ENCODE data around the gene SERPINE3.

Gene SERPINE3

DNA sequence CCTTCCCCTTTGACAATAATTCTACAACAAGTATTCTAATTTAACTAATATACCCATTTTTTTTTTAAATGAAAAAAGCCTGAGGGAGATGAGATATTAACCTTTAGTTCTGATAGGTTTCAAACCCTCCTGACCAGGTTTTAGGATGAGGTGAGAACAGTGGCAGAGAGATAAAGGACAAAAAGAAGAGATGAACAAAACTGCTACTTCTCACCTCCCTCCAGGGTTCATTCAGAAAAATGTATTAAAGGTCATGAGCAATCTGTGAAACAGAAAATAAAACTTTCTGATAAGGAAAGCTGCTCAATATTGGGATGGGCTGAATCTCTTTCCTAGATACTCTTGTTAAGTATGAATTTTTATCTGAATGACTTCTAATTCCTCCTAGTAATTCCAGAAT is 24.1 kb downstream of the SERPINE3 start:
- no peaks in the 10 kb centered on the region for H3K4me1 ChIP-seq (ENCODE audit: control insufficient read depth, insufficient read depth, low read length)
- H3K27ac ChIP-seq (ENCODE audit: low read length), result no peak overlapping the region
- H3K9me3 ChIP-seq (ENCODE audit: control insufficient read depth in 2 of 2, low read length in 2 of 2), result no peaks in the 10 kb centered on the region
- no peak overlapping the region for H3K4me3 ChIP-seq (ENCODE audit: low read length in 2 of 2)
- H3K27me3 ChIP-seq (ENCODE audit: control insufficient read depth in 1 of 2, insufficient read depth in 2 of 2, low read length in 2 of 2), result no peaks in the 10 kb centered on the region
- H3K36me3 ChIP-seq (ENCODE audit: control insufficient read depth in 2 of 2, insufficient read depth in 2 of 2, low read length in 2 of 2), result peaks cover 9 to 18% of the 10 kb centered on the region in 2 donors
- H3K9ac ChIP-seq (ENCODE audit: low read length in 2 of 2), result no peak overlapping the region

DNA sequence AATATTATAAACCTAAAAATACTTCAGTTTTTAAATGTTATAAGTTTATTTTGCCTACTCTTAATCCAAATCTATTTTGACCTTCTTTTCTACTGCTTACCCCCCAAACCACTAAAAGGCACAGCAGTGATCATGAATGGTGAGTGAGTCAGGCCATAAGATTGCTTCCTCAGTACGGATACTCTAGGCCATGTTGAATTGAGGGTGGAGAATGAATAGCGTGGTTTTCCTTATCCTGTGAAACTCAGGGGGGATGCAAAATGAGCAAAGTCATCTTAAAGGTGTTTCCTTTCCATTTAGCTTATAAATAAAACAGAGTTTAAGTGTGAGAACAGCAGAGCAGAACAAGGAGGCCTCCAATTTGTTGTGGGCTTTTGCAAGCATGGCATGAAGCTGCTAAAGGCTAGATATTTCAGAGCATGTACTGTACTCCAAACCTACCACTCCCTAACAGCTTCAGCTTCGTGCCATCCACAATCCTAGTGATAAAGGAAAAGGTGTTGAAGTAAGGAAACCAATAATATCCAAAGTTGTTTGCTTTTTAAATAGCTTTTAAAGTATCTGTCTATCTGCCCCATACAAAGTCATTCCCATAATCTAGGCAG is 25.0 kb downstream of the SERPINE3 start:
- H3K4me1 ChIP-seq (ENCODE audit: control insufficient read depth, insufficient read depth, low read length), result no peaks in the 10 kb centered on the region
- H3K4me3 ChIP-seq (ENCODE audit: low read length in 2 of 2), result no peak overlapping the region
- H3K9ac ChIP-seq (ENCODE audit: low read length in 2 of 2), result no peak overlapping the region
- no peaks in the 10 kb centered on the region for H3K27me3 ChIP-seq (ENCODE audit: control insufficient read depth in 1 of 2, insufficient read depth in 2 of 2, low read length in 2 of 2)
- H3K36me3 ChIP-seq (ENCODE audit: control insufficient read depth in 2 of 2, insufficient read depth in 2 of 2, low read length in 2 of 2), result peaks cover 9 to 23% of the 10 kb centered on the region in 2 donors
- H3K27ac ChIP-seq (ENCODE audit: low read length), result no peak overlapping the region
- H3K9me3 ChIP-seq (ENCODE audit: control insufficient read depth in 2 of 2, low read length in 2 of 2), result no peaks in the 10 kb centered on the region

DNA sequence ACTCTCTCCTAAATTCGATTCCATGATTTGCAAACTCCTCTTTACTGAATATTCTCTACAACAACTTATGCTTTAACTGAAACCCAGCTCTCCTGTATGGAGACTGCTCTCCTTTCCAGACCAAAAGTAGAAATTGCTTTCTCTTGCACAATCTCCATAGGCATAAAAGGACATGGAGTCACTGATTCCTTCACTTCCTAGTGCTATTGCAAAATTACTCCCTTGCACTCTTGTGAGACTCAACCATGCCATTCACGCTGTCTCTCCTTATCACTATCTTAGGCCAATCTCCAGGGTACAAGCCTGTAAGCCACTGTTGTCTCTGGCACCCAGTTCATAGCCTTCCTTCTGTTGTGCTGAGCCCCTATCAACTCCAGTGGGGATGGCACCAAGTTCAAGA is 30.6 kb downstream of the SERPINE3 start:
- peaks cover 8 to 37% of the 10 kb centered on the region in 2 donors for H3K36me3 ChIP-seq (ENCODE audit: control insufficient read depth in 2 of 2, insufficient read depth in 2 of 2, low read length in 2 of 2)
- no peak overlapping the region for H3K4me3 ChIP-seq (ENCODE audit: low read length in 2 of 2)
- no peaks in the 10 kb centered on the region for H3K9me3 ChIP-seq (ENCODE audit: control insufficient read depth in 2 of 2, low read length in 2 of 2)
- H3K9ac ChIP-seq (ENCODE audit: low read length in 2 of 2), result no peak overlapping the region
- H3K4me1 ChIP-seq (ENCODE audit: control insufficient read depth, insufficient read depth, low read length), result no peaks in the 10 kb centered on the region
- H3K27me3 ChIP-seq (ENCODE audit: control insufficient read depth in 1 of 2, insufficient read depth in 2 of 2, low read length in 2 of 2), result no peaks in the 10 kb centered on the region
- H3K27ac ChIP-seq (ENCODE audit: low read length), result no peak overlapping the region

DNA sequence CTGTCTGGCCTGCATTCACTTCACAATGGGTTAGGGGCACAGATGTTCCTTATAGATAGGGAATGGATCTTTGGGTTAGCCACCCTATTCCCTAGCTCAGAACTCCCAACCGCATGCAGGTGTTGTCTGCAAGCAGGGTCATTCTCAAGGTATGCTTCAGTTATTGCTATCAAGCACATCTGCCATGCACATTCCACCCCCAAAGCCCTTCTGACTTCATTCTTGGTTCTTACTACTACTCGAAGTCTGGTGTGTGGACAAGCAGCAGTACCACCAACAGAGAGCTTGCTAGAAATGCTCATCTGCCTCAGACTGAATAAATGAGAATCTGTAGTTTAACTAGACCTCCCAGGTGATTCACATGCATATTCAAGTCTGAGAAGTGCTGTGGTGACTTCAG is 31.3 kb downstream of the SERPINE3 start:
- no peak overlapping the region for H3K9ac ChIP-seq (ENCODE audit: low read length in 2 of 2)
- H3K4me1 ChIP-seq (ENCODE audit: control insufficient read depth, insufficient read depth, low read length), result no peaks in the 10 kb centered on the region
- peaks cover 8 to 34% of the 10 kb centered on the region in 2 donors for H3K36me3 ChIP-seq (ENCODE audit: control insufficient read depth in 2 of 2, insufficient read depth in 2 of 2, low read length in 2 of 2)
- H3K4me3 ChIP-seq (ENCODE audit: low read length in 2 of 2), result no peak overlapping the region
- no peaks in the 10 kb centered on the region for H3K27me3 ChIP-seq (ENCODE audit: control insufficient read depth in 1 of 2, insufficient read depth in 2 of 2, low read length in 2 of 2)
- H3K27ac ChIP-seq (ENCODE audit: low read length), result no peak overlapping the region
- H3K9me3 ChIP-seq (ENCODE audit: control insufficient read depth in 2 of 2, low read length in 2 of 2), result no peaks in the 10 kb centered on the region

DNA sequence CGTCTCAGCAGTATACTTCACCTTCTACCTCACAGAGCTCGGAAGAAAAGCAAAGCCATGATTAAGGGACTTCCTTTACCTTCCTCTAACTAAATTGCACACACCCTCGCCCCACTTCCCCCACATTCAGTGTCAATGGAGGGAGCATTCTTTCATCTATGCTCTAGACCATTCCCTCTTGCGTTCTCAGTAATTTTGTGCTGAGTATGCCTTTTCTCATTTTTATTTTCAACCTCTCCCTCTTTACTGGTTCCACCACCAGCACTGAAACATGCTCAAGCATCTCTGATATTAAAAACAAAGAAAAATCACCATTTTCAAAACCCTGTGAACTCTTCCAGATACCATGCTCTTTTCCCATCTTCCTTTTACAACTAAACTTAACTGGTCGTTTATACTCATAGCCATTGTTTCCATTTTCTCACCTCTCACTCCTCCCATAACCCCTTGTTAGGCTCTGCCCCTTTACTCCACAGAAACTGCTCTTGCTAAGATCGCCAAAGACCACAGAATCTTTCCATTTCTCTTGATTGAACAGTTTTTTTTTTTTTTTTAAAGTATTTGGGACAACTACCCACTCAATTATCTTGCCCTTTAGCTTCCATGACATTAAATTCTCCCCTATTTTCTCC is 32.4 kb downstream of the SERPINE3 start:
- H3K9ac ChIP-seq (ENCODE audit: low read length in 2 of 2), result no peak overlapping the region
- no peak overlapping the region for H3K4me3 ChIP-seq (ENCODE audit: low read length in 2 of 2)
- H3K36me3 ChIP-seq (ENCODE audit: control insufficient read depth in 2 of 2, insufficient read depth in 2 of 2, low read length in 2 of 2), result peaks cover 7 to 34% of the 10 kb centered on the region in 2 donors
- H3K27ac ChIP-seq (ENCODE audit: low read length), result no peak overlapping the region
- no peaks in the 10 kb centered on the region for H3K27me3 ChIP-seq (ENCODE audit: control insufficient read depth in 1 of 2, insufficient read depth in 2 of 2, low read length in 2 of 2)
- no peaks in the 10 kb centered on the region for H3K9me3 ChIP-seq (ENCODE audit: control insufficient read depth in 2 of 2, low read length in 2 of 2)
- no peaks in the 10 kb centered on the region for H3K4me1 ChIP-seq (ENCODE audit: control insufficient read depth, insufficient read depth, low read length)

DNA sequence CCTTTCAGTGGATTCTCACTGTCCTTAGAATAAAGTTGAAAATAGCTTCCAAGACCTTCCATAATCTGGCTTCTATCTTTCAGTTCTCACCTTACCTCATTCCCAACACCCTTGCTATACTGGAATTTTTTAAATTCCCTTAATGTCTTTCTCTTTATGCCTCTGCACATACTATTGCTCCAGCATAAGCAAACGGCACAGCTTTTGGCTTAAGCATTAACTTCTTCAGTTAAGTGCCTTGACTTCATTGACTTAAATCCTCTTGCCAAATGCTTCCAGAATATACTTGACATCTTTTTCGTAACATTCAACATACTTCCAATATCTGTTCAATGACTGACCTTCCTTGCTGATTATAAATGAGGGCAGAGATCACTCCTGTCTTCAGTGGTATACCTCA is 34.0 kb downstream of the SERPINE3 start:
- Histone ChIP-seq H3K9ac (ENCODE audit: low read length in 2 of 2) (no peak overlapping the region), H3K36me3 (ENCODE audit: control insufficient read depth in 2 of 2, insufficient read depth in 2 of 2, low read length in 2 of 2) (peaks cover 3 to 31% of the 10 kb centered on the region in 2 donors), H3K4me3 (ENCODE audit: low read length in 2 of 2) (no peak overlapping the region), H3K9me3 (ENCODE audit: control insufficient read depth in 2 of 2, low read length in 2 of 2) (no peaks in the 10 kb centered on the region), H3K4me1 (ENCODE audit: control insufficient read depth, insufficient read depth, low read length) (no peaks in the 10 kb centered on the region), H3K27me3 (ENCODE audit: control insufficient read depth in 1 of 2, insufficient read depth in 2 of 2, low read length in 2 of 2) (no peaks in the 10 kb centered on the region), H3K27ac (ENCODE audit: low read length) (no peak overlapping the region)

DNA sequence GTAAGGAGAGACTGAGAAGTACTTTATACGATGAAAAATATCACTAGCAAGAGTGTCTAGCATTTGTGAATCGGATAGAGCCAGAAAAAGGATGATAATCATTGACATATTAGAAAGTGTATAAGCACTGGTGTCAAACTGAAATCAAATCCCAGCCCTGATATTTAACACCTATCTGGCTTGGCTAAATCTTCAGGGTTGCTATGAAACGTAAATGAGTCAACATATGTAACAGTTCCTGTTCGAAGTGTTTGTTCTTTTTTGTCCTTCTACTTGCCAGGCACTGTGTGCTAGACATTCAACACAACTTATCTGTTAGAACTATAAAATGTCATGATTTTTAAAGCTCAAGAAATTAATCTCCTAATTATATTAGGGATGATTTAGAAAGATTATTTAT is 40.8 kb downstream of the SERPINE3 start:
- Histone ChIP-seq H3K9ac (ENCODE audit: low read length in 2 of 2) (no peak overlapping the region), H3K9me3 (ENCODE audit: control insufficient read depth in 2 of 2, low read length in 2 of 2) (no peaks in the 10 kb centered on the region), H3K4me1 (ENCODE audit: control insufficient read depth, insufficient read depth, low read length) (no peaks in the 10 kb centered on the region), H3K4me3 (ENCODE audit: low read length in 2 of 2) (no peak overlapping the region), H3K27ac (ENCODE audit: low read length) (no peak overlapping the region), H3K27me3 (ENCODE audit: control insufficient read depth in 1 of 2, insufficient read depth in 2 of 2, low read length in 2 of 2) (no peaks in the 10 kb centered on the region), H3K36me3 (ENCODE audit: control insufficient read depth in 2 of 2, insufficient read depth in 2 of 2, low read length in 2 of 2) (peaks cover 0 to 13% of the 10 kb centered on the region in 2 donors)

DNA sequence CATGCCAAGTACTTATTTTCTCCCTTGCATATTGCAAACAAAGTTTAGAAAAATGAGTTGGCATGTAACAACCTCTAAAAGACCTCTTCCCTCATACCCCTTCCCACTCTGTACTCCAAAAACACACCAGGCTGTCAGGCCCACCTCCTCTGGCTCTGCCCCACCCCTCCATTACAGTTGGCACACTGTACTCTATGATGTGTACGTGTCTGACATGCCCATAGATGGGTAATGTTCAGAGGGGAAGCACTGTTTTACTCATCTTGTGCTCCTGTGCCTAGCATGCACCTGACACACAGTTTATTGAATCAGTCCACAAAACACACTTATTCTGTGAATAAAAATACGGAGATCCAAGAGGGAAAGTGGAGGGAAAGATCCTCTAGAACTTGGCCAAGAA is 45.6 kb downstream of the SERPINE3 start:
- H3K9me3 ChIP-seq (ENCODE audit: control insufficient read depth in 2 of 2, low read length in 2 of 2), result no peaks in the 10 kb centered on the region
- no peaks in the 10 kb centered on the region for H3K27me3 ChIP-seq (ENCODE audit: control insufficient read depth in 1 of 2, insufficient read depth in 2 of 2, low read length in 2 of 2)
- no peaks in the 10 kb centered on the region for H3K4me1 ChIP-seq (ENCODE audit: control insufficient read depth, insufficient read depth, low read length)
- no peak overlapping the region for H3K9ac ChIP-seq (ENCODE audit: low read length in 2 of 2)
- no peak overlapping the region for H3K27ac ChIP-seq (ENCODE audit: low read length)
- peaks cover 0 to 11% of the 10 kb centered on the region in 2 donors for H3K36me3 ChIP-seq (ENCODE audit: control insufficient read depth in 2 of 2, insufficient read depth in 2 of 2, low read length in 2 of 2)
- no peak overlapping the region for H3K4me3 ChIP-seq (ENCODE audit: low read length in 2 of 2)

DNA sequence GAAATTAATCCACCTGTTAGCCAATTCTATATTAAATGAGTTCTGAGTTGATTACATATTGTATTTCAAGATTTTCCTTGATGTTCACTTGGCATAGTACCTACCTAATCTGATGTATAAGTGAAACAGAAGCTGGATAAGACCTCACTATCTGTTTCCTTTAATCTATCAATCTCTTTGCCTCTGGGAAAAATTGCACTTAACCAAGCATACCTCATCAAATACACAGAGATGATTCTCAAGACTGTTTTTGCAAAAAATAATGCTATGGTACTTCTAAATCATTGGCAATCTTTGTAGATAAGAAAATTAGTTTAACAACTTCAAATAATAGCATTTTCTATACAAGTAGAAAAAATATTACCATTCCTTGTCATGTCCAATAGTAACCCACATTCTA is 55.2 kb downstream of the SERPINE3 start:
- Histone ChIP-seq H3K4me3 (ENCODE audit: low read length in 2 of 2) (no peak overlapping the region), H3K9me3 (ENCODE audit: control insufficient read depth in 2 of 2, low read length in 2 of 2) (no peaks in the 10 kb centered on the region), H3K36me3 (ENCODE audit: control insufficient read depth in 2 of 2, insufficient read depth in 2 of 2, low read length in 2 of 2) (no peaks in the 10 kb centered on the region), H3K27ac (ENCODE audit: low read length) (no peak overlapping the region), H3K27me3 (ENCODE audit: control insufficient read depth in 1 of 2, insufficient read depth in 2 of 2, low read length in 2 of 2) (no peaks in the 10 kb centered on the region), H3K4me1 (ENCODE audit: control insufficient read depth, insufficient read depth, low read length) (peaks cover 6% of the 10 kb centered on the region), H3K9ac (ENCODE audit: low read length in 2 of 2) (no peak overlapping the region)

DNA sequence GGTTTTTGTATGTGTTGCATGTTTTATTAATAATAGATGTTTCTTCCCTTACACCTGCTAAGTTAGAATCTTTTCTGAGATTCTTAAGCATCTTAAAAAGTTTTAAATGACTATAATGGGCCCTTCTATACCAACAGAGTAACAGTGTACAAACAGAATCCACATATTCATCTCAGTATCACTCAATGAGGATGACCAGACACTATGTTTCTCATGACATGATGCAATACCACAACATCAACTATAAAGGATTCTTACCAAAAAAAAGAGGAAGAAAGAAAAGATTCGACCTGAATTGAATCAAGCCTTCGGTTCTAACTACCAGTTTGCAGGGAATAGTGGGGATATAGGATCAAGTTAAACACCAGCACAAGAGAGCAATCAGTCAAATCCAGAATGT is 56.9 kb downstream of the SERPINE3 start:
- Histone ChIP-seq H3K27ac (ENCODE audit: low read length) (no peak overlapping the region), H3K4me3 (ENCODE audit: low read length in 2 of 2) (no peak overlapping the region), H3K4me1 (ENCODE audit: control insufficient read depth, insufficient read depth, low read length) (peaks cover 6% of the 10 kb centered on the region), H3K9ac (ENCODE audit: low read length in 2 of 2) (no peak overlapping the region), H3K9me3 (ENCODE audit: control insufficient read depth in 2 of 2, low read length in 2 of 2) (no peaks in the 10 kb centered on the region), H3K36me3 (ENCODE audit: control insufficient read depth in 2 of 2, insufficient read depth in 2 of 2, low read length in 2 of 2) (no peaks in the 10 kb centered on the region), H3K27me3 (ENCODE audit: control insufficient read depth in 1 of 2, insufficient read depth in 2 of 2, low read length in 2 of 2) (no peaks in the 10 kb centered on the region)

DNA sequence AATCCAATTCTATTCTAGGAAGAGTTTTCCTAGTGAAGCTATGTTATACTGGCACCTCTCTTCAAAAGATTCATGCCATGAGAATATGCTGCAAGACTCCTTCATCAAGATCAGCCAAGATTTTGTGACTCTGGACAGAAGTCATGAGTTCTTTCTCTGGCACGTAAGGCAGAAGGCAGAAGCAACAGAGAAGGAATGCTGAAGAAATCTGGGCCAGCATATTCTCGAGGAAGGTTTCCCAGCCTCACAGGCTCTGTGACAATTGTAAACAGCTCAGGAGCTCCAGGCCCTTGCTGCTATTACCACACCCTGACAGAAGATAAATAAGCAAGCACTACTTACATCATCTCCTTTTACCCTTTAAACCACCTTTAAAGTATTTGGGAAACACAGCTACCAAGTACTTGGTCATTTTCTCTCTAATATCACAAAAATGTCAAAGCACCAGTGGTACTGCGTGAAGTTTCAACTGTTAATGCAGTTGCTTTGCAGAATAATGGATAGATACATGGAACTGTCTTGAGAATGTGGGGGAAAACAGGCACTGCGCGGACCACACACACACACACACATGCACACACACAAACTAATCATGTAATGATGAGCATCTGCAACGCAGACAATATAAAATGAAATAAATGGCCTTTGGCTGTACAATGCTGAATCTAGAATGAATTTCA is 57.9 kb downstream of the SERPINE3 start:
- Histone ChIP-seq H3K27ac (ENCODE audit: low read length) (peak overlapping the region; percentile 7), H3K4me1 (ENCODE audit: control insufficient read depth, insufficient read depth, low read length) (peaks cover 6% of the 10 kb centered on the region)

More for the DNA sequence above, 57.9 kb downstream of the SERPINE3 start:
- H3K27me3 ChIP-seq (ENCODE audit: control insufficient read depth in 1 of 2, insufficient read depth in 2 of 2, low read length in 2 of 2), result no peaks in the 10 kb centered on the region
- H3K36me3 ChIP-seq (ENCODE audit: control insufficient read depth in 2 of 2, insufficient read depth in 2 of 2, low read length in 2 of 2), result no peaks in the 10 kb centered on the region
- no peaks in the 10 kb centered on the region for H3K9me3 ChIP-seq (ENCODE audit: control insufficient read depth in 2 of 2, low read length in 2 of 2)
- H3K9ac ChIP-seq (ENCODE audit: low read length in 2 of 2), result no peak overlapping the region
- no peak overlapping the region for H3K4me3 ChIP-seq (ENCODE audit: low read length in 2 of 2)
